GM19467 (cell line): ENCODE results near the gene FAM53A.

Experiments
- ATAC-seq: cut with Tn5 transposase; IDR thresholded peaks from one replicate; pipeline ENCODE4 v1.9.1; 2021; ENCODE audit warnings: mild to moderate bottlenecking, moderate library complexity; ENCODE audit not compliant: unreplicated experiment

The FAM53A gene

GRCh38 chr4:1683736-1684505 lies at the start of gene FAM53A:
Gene FAM53A (minus strand): TSS chr4:1684313. CDS start chr4:1668741, 15,572 bp downstream.
- ATAC-seq: peak; percentile 82

GRCh38 chr4:1732911-1733310 lies 48.8 kb upstream of the FAM53A start:
- no peak for ATAC-seq

- no peak for ATAC-seq
Observed at GRCh38 chr4:1731180-1731579, 47.1 kb upstream of the FAM53A start.

GRCh38 chr4:1730532-1731135 lies 46.5 kb upstream of the FAM53A start:
- no peak for ATAC-seq

GRCh38 chr4:1728061-1728980 lies 44.2 kb upstream of the FAM53A start:
- ATAC-seq: no peak

GRCh38 chr4:1727117-1728031 lies 43.3 kb upstream of the FAM53A start:
- ATAC-seq: no peak

- ATAC-seq: no peak
Observed at GRCh38 chr4:1726146-1726934, 42.2 kb upstream of the FAM53A start.

GRCh38 chr4:1725521-1725920 lies 41.4 kb upstream of the FAM53A start:
- no peak for ATAC-seq

- ATAC-seq: no peak
Observed at GRCh38 chr4:1723131-1723801, 39.2 kb upstream of the FAM53A start.

- ATAC-seq: no peak
Observed at GRCh38 chr4:1722551-1723118, 38.5 kb upstream of the FAM53A start.

GRCh38 chr4:1721666-1722550 lies 37.8 kb upstream of the FAM53A start:
- no peak for ATAC-seq

GRCh38 chr4:1721003-1721665 lies 37.0 kb upstream of the FAM53A start, which contains the start of the genes TACC3 and TMEM129:
Gene TACC3 (plus strand): TSS chr4:1721521. CDS start chr4:1723422, 1,901 bp downstream.
Gene TMEM129 (minus strand): TSS chr4:1721323. CDS start chr4:1720837, 486 bp downstream.
- ATAC-seq: peak; percentile 72

- peak; percentile 16 for ATAC-seq
Observed at GRCh38 chr4:1720163-1720983, 36.3 kb upstream of the FAM53A start.

GRCh38 chr4:1718095-1718850 lies 34.2 kb upstream of the FAM53A start:
- no peak for ATAC-seq
